Measurements from ENCODE around the gene TMEM165.

Gene TMEM165

DNA sequence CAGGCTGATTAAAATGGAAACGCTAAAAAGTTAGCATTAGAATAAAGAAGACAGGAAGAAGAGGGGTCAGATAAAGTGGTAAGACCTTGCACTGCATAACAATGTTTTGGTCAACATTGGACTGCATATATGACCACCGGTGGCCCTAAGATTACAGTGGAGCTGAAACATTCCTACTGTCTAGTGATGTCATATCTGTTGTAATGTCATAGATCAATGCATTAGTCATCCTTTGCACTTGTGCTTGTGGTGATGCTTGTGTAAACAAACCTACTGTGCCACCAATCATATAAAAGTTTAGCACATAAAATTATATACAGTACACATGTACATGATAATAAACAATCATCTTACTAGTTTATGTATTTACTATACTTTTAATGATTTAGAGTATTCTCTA lies 73.0 kb downstream of the TMEM165 start:
- TF ChIP-seq, protein P1, sequence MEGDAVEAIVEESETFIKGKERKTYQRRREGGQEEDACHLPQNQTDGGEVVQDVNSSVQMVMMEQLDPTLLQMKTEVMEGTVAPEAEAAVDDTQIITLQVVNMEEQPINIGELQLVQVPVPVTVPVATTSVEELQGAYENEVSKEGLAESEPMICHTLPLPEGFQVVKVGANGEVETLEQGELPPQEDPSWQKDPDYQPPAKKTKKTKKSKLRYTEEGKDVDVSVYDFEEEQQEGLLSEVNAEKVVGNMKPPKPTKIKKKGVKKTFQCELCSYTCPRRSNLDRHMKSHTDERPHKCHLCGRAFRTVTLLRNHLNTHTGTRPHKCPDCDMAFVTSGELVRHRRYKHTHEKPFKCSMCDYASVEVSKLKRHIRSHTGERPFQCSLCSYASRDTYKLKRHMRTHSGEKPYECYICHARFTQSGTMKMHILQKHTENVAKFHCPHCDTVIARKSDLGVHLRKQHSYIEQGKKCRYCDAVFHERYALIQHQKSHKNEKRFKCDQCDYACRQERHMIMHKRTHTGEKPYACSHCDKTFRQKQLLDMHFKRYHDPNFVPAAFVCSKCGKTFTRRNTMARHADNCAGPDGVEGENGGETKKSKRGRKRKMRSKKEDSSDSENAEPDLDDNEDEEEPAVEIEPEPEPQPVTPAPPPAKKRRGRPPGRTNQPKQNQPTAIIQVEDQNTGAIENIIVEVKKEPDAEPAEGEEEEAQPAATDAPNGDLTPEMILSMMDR (conservative IDR thresholded peaks at IDR 0.05; ENCODE audit: low read depth, low read length), result no peak
- DNase-seq (ENCODE audit: low read depth), result peak; percentile 83
- no peak overlapping the region for H3K4me3 ChIP-seq (ENCODE audit: low read depth, low read length)

DNA sequence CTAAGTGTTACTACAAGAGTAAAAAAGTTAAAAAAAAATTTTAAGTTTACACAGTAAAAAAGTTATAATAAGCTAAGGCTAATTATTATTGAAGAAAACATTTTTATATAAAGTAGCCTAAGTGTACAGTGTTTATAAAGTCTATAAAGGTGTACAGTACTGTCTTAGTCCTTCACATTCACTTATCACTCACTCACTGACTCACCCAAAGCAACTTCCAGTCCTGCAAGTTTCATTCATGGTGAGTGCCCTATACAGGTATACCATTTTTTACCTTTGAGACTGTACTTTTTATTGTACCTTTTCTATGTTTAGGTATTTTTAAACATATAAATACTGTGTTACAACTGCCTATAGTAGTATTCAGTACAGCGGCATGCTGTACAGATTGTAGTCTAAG lies 74.2 kb downstream of the TMEM165 start:
- no peak overlapping the region for H3K4me3 ChIP-seq (ENCODE audit: low read depth, low read length)
- no peak for DNase-seq (ENCODE audit: low read depth)
- TF ChIP-seq, protein P1 (conservative IDR thresholded peaks at IDR 0.05; ENCODE audit: low read depth, low read length), result no peak

All from choroid plexus epithelial cell (primary cell).